K562 (cell line): Measurements from ENCODE around the gene ABLIM1. TPM values are rescaled to one million over a fixed set of nuclear protein-coding genes. Genes with fewer than 3 reads are reported as not detected.

ENCODE experiments used
- GTF2E2 ChIP-seq: fragments of 200-800 bp; sonication (Bioruptor generic); IDR thresholded peaks from 2 replicates; pipeline ENCODE4 v1.6.1; 2016; ENCODE audit warnings: missing genetic modification characterization, missing compliant biosample characterization
- HCFC1 ChIP-seq: IDR thresholded peaks from 2 replicates; pipeline ENCODE4 v1.6.1; 2012; ENCODE audit warnings: low read depth, low read length, improper control_type of control experiment
- JUND ChIP-seq, 2 experiments: IDR thresholded peaks; 2 replicates in 1 of 2; 3 replicates in 1 of 2; pipeline ENCODE4 v1.6.1; 2011; ENCODE audit warnings: borderline replicate concordance in 2 of 2, low read depth in 2 of 2, low read length in 2 of 2, improper control_type of control experiment in 1 of 2, missing biosample characterization in 1 of 2, missing genetic modification characterization in 1 of 2, missing genetic modification reagents in 1 of 2
- MCM2 ChIP-seq: fragments of 450-650 bp; IDR thresholded peaks from 2 replicates; pipeline ENCODE4 v1.6.1; 2017; ENCODE audit warnings: low read depth, mild to moderate bottlenecking
- NCOA1 ChIP-seq: fragments of 450-650 bp; IDR thresholded peaks from 2 replicates; pipeline ENCODE4 v1.6.1; 2016; ENCODE audit warnings: low read depth
- POLR3G ChIP-seq: IDR thresholded peaks from 2 replicates; pipeline ENCODE4 v1.6.1; 2011; ENCODE audit not compliant: insufficient read length, insufficient replicate concordance; ENCODE audit errors: extremely low read depth
- REST ChIP-seq, 2 experiments: fragments of 450-650 bp; formaldehyde crosslinking in 1 of 2; IDR thresholded peaks; 2 replicates each; pipeline versions ENCODE4 v1.4.0 to v1.6.1; 2014 to 2020; ENCODE audit warnings: mild to moderate bottlenecking in 2 of 2, borderline replicate concordance in 1 of 2, low read depth in 1 of 2
- TSC22D4 ChIP-seq: fragments of 450-650 bp; IDR thresholded peaks from 2 replicates; pipeline ENCODE4 v1.6.1; 2016; ENCODE audit warnings: missing genetic modification characterization, missing biosample characterization, control low read depth
- VEZF1 ChIP-seq: fragments of 200-800 bp; sonication (Bioruptor generic); IDR thresholded peaks from 2 replicates; pipeline ENCODE4 v1.6.1; 2017; ENCODE audit warnings: missing genetic modification characterization, missing compliant biosample characterization
- ZNF12 ChIP-seq: sonication (generic); formaldehyde crosslinking; IDR thresholded peaks from 2 replicates; pipeline ENCODE4 v1.4.0; 2020; ENCODE audit warnings: mild to moderate bottlenecking, missing genetic modification reagents
- ZNF445 ChIP-seq: fragments of 250-450 bp; sonication (Bioruptor Pico); IDR thresholded peaks from 2 replicates; pipeline ENCODE4 v1.4.0; 2020; ENCODE audit warnings: low read depth, mild to moderate bottlenecking, moderate library complexity
- ZNF507 ChIP-seq: conservative IDR thresholded peaks from 2 replicates; pipeline ENCODE4 v1.6.1; 2017; ENCODE audit warnings: missing genetic modification characterization, missing compliant biosample characterization
- ZNF518B ChIP-seq: fragments of 250-450 bp; sonication (Bioruptor Pico); IDR thresholded peaks from 2 replicates; pipeline ENCODE4 v1.5.0; 2021; ENCODE audit warnings: mild to moderate bottlenecking, moderate library complexity
- ZNF589 ChIP-seq: fragments of 200-800 bp; sonication (Bioruptor generic); IDR thresholded peaks from 2 replicates; pipeline ENCODE4 v1.6.1; 2016; ENCODE audit warnings: low read depth, missing genetic modification characterization, missing compliant biosample characterization
- ZNF644 ChIP-seq: fragments of 200-800 bp; sonication (Bioruptor generic); IDR thresholded peaks from 2 replicates; pipeline ENCODE4 v1.6.1; 2016; ENCODE audit warnings: low read depth, missing genetic modification characterization, missing compliant biosample characterization
- polyA plus RNA-seq, 8 experiments: library from polyadenylated mRNA; depleted of rRNA in 4 of 8; stranded (reverse) in 5 of 8; unstranded in 3 of 8; fragments of >200 nt; fragmentation: Nextera tagmentation in 2 of 8; fragmentation: Illumina TruSeq in 1 of 8; extraction: Ambion mirVana in 2 of 8; extraction: Trizol in 1 of 8; gene quantifications; 2 replicates each; pipeline versions ENCODE4 v1.2.1 to v1.2.3, GENCODE V29; 2011 to 2014; ENCODE audit warnings: inconsistent platforms in 1 of 8, missing spikeins in 1 of 8
- total RNA-seq, 7 experiments: library from RNA; depleted of rRNA in 6 of 7; stranded (reverse); fragments of >200 nt in 6 of 7; fragmentation: Illumina TruSeq in 2 of 7; extraction: Trizol in 2 of 7; gene quantifications; 2 replicates each; pipeline versions ENCODE4 v1.2.1 to v1.2.3, GENCODE V29; 2011 to 2021; ENCODE audit warnings: low replicate concordance in 1 of 7

ABLIM1 gene
- total and polyA plus RNA-seq, 9 of the 15 experiments (the other 6 are each of a cell fraction or from before 2014, with no cell fraction given) = 0.07 to 0.49 (median 0.14) TPM; not detected in 6

- TF ChIP-seq ZNF445 (CRISPR knock-in tag) (no peak), NCOA1 (no peak), JUND (IDR thresholded peaks at IDR 0.05; ENCODE audit: borderline replicate concordance, low read depth, low read length) (no peak), JUND (tag; IDR thresholded peaks at IDR 0.05; ENCODE audit: borderline replicate concordance, low read depth, low read length) (no peak), GTF2E2 (no peak), ZNF518B (no peak), POLR3G (no peak), MCM2 (no peak), HCFC1 (no peak), ZNF507 (tag) (no peak), TSC22D4 (tag) (no peak), ZNF644 (tag) (no peak), REST (IDR thresholded peaks at IDR 0.05; ENCODE audit: borderline replicate concordance) (peak; percentile 16; the same call in 1 of the 2 replicates), REST (CRISPR knock-in tag; IDR thresholded peaks at IDR 0.05; ENCODE audit: low read depth) (no peak), ZNF589 (CRISPR knock-in tag) (no peak), VEZF1 (CRISPR knock-in tag) (no peak), ZNF12 (CRISPR knock-in tag) (no peak)
Observed at GRCh38 chr10:114548662-114549061, 109.4 kb downstream of the ABLIM1 start (continued).
